Measurements from ENCODE around the gene SCT. TPM values are rescaled to one million over a fixed set of nuclear protein-coding genes. Genes with fewer than 3 reads are reported as not detected.

SCT gene, protein sequence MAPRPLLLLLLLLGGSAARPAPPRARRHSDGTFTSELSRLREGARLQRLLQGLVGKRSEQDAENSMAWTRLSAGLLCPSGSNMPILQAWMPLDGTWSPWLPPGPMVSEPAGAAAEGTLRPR
- total RNA-seq: not detected

DNA sequence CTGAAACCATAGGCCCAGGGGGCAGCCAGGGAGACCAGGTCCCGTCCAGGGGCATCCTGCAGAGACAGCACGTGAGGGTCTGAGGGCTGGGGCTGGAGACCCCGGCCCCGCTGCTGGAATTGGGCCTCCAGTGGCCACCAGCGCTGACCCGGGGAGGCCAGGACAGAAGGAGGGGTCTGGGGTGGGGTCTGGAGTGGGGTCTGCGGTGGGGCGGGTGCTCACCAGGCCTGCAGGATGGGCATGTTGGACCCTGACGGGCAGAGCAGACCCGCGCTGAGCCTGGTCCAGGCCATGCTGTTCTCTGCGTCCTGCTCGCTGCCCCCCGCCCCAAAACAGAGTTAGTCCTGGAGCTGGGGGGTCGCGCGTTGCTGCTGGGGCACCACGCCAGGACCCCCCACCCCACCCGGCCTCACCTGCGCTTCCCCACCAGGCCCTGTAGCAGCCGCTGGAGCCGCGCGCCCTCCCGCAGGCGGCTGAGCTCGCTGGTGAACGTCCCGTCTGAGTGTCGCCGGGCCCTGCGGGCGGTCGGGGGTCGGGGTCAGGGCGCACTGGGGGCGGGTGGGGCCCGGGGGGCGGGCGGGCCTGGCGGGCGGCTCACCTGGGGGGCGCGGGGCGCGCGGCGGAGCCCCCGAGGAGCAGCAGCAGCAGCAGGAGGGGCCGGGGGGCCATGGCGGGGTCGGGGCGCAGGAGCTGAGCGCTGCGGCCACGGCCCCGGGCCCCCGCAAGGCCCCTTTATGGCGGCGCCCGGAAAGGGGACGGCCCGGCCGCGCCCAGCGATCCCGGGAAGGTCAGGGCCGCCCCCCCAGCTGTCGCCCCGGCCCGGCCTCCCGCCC, at the start of gene SCT:
Gene SCT, minus strand, starts transcription at position 707 of the 833 bp plus-strand sequence. Its CDS starts 38 bp downstream, at position 669.
- Histone ChIP-seq H3K4me3 (no peak within 1 kb of the TSS), H3K27ac (no peak within 1 kb of the TSS), H3K36me3 (no peaks in the 10 kb centered on the region), H3K27me3 (replicated peaks; ENCODE audit: insufficient read depth) (no peaks in the 10 kb centered on the region), H3K9me3 (no peaks in the 10 kb centered on the region), H3K4me1 (replicated peaks) (no peaks in the 10 kb centered on the region)
- WGBS: 28% methylated on average over 40 of the region's 72 CpGs
- no peak for DNase-seq (ENCODE audit: low spot score)
- intact Hi-C loops (cut with DNase I): no loop called here
- TF ChIP-seq POLR2AphosphoS5 (IDR thresholded peaks at IDR 0.05): no peak
- TF ChIP-seq, protein P1, sequence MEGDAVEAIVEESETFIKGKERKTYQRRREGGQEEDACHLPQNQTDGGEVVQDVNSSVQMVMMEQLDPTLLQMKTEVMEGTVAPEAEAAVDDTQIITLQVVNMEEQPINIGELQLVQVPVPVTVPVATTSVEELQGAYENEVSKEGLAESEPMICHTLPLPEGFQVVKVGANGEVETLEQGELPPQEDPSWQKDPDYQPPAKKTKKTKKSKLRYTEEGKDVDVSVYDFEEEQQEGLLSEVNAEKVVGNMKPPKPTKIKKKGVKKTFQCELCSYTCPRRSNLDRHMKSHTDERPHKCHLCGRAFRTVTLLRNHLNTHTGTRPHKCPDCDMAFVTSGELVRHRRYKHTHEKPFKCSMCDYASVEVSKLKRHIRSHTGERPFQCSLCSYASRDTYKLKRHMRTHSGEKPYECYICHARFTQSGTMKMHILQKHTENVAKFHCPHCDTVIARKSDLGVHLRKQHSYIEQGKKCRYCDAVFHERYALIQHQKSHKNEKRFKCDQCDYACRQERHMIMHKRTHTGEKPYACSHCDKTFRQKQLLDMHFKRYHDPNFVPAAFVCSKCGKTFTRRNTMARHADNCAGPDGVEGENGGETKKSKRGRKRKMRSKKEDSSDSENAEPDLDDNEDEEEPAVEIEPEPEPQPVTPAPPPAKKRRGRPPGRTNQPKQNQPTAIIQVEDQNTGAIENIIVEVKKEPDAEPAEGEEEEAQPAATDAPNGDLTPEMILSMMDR (IDR thresholded peaks at IDR 0.05): no peak

DNA sequence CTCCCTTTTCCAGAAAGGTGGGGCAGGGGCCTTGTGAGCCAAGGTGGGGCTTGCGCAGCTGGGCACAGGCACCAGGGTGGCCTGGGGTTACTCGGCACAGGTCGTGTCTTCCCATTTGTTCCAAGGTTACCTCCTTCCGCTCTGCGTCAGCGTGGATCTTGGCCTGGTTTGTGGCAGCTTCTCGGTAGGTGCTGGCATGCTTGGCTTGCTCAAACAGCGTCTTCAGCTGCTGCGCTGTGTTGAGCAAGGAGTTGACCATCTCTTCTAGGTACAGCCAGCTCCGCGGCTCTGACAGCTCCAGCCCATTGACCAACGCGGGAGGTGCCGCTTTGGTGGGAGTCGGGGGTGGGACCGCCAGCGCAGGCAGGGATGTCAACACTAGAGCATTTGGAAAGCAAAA, 47.4 kb upstream of the SCT start:
- Histone ChIP-seq H3K9me3 (no peaks in the 10 kb centered on the region), H3K27me3 (replicated peaks; ENCODE audit: insufficient read depth) (no peaks in the 10 kb centered on the region), H3K27ac (no peak overlapping the region), H3K36me3 (peaks cover 5 to 14% of the 10 kb centered on the region in 2 donors), H3K4me3 (no peak overlapping the region), H3K4me1 (replicated peaks) (no peaks in the 10 kb centered on the region)
- intact Hi-C loops (cut with DNase I): no loop called here
- DNase-seq (ENCODE audit: low spot score): no peak
- TF ChIP-seq POLR2AphosphoS5 (IDR thresholded peaks at IDR 0.05): no peak
- TF ChIP-seq, protein P1 (IDR thresholded peaks at IDR 0.05): no peak
- no peak for TF ChIP-seq POLR2A (IDR thresholded peaks at IDR 0.05)
- 95% methylated on average over 17 of the region's 17 CpGs for WGBS

DNA sequence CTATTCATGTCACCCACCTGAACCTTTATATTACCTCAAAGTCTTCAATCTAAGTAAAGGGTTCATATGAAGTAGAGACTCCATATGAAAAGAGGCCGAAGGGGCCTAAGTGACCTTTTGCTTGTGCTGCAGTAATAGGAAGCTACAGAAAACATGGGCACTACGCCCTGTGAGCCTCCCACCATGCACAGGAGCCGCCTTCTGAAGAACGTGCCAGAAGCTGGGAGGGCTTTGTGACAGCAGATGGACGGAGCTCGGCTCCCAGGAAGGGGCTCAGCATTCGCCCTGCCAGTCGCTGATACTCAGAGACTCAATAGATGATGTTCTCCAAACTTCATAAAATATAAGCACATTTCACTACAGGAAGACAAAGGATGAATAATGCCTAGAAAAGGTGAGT, 46.9 kb upstream of the SCT start:
- TF ChIP-seq POLR2A (IDR thresholded peaks at IDR 0.05) (no peak), POLR2AphosphoS5 (IDR thresholded peaks at IDR 0.05) (no peak)
- TF ChIP-seq, protein P1 (IDR thresholded peaks at IDR 0.05): no peak
- H3K9me3 ChIP-seq: no peaks in the 10 kb centered on the region
- H3K4me1 ChIP-seq (replicated peaks): no peaks in the 10 kb centered on the region
- H3K27ac ChIP-seq: no peak overlapping the region
- H3K4me3 ChIP-seq: no peak overlapping the region
- intact Hi-C loops (cut with DNase I): no loop called here
- 90% methylated on average over 8 of the region's 8 CpGs for WGBS
- H3K27me3 ChIP-seq (replicated peaks; ENCODE audit: insufficient read depth): no peaks in the 10 kb centered on the region
- no peak for DNase-seq (ENCODE audit: low spot score)
- H3K36me3 ChIP-seq: peaks cover 5 to 14% of the 10 kb centered on the region in 2 donors

- H3K9me3 ChIP-seq: no peaks in the 10 kb centered on the region
- H3K4me1 ChIP-seq (replicated peaks): no peaks in the 10 kb centered on the region
- intact Hi-C loops (cut with DNase I): loop anchor here (10.0 kb wide), 1 partner anchor 119 kb away; no protein-coding TSS in a partner anchor
- H3K36me3 ChIP-seq: no peaks in the 10 kb centered on the region
- TF ChIP-seq, protein P1 (IDR thresholded peaks at IDR 0.05): peak in 1 of 4 experiments; percentile 5
- no peak for TF ChIP-seq POLR2A (IDR thresholded peaks at IDR 0.05)
- TF ChIP-seq POLR2AphosphoS5 (IDR thresholded peaks at IDR 0.05): peak; percentile 88
- DNase-seq (ENCODE audit: low spot score): peak; percentile 79
- H3K27ac ChIP-seq: peak overlapping the region; percentile 73 to 79
- 28% methylated on average over 11 of the region's 11 CpGs for WGBS
- H3K27me3 ChIP-seq (replicated peaks; ENCODE audit: insufficient read depth): no peaks in the 10 kb centered on the region
- H3K4me3 ChIP-seq: no peak overlapping the region
Observed at GRCh38 chr11:665704-666281, 38.8 kb upstream of the SCT start.
